HepG2 (cell line): ENCODE data around the gene MYO1C. TPM values are rescaled to one million over a fixed set of nuclear protein-coding genes. Genes with fewer than 3 reads are reported as not detected.

Source experiments
- ATAC-seq: fragments of 200-7000 bp; cut with Tn5 transposase; 3 replicates; pipeline ENCODE4 v1.9.1; 2020; ENCODE audit warnings: mild to moderate bottlenecking, moderate library complexity
- BruUV-seq: library from RNA; stranded (reverse); fragments of 400-500 nt; replicated peaks from 2 replicates; lab custom pipeline; 2021; lab: Mats Ljungman, UMichigan
- CTCF ChIA-PET: fragments of 300-600 bp; formaldehyde crosslinking; extraction: SDS; loops from one replicate; lab custom pipeline; 2021; ENCODE audit warnings: low total read pairs, inconsistent platforms, low intra/inter-chr PET ratio; lab: Yijun Ruan, JAX
- POLR2A ChIA-PET: fragments of 350-600 bp; sonication (Branson Sonifier 250); formaldehyde crosslinking; loops from one replicate; lab custom pipeline; 2020; ENCODE audit warnings: antibody characterized with exemption, inconsistent platforms; lab: Yijun Ruan, JAX
- DNase-seq: peaks from one replicate; pipeline ENCODE4 v3.0.0-alpha.2; 2015; ENCODE audit warnings: low spot score
- FAIRE-seq: peaks from 3 replicates; lab custom pipeline; 2011; peaks lifted over from hg19 to GRCh38; lab: Jason Lieb, UNC
- H2AFZ ChIP-seq: one replicate; pipeline ENCODE4 v1.6.1; 2011; ENCODE audit warnings: low read length, inconsistent platforms
- H3K27ac ChIP-seq: fragments of 300-600 bp; 3 replicates; pipeline ENCODE4 v1.8.0; 2011; ENCODE audit warnings: mixed run types, mild to moderate bottlenecking, mixed read lengths, low read length, inconsistent platforms; ENCODE audit not compliant: insufficient read depth; ENCODE audit errors: extremely low read length
- H3K27me3 ChIP-seq, 2 experiments: fragments of 200-600 bp in 1 of 2; 2 replicates in 1 of 2; 3 replicates in 1 of 2; pipeline versions ENCODE4 v1.6.0 to v1.8.0; 2011; ENCODE audit warnings: low read length in 2 of 2, mild to moderate bottlenecking in 2 of 2, moderate library complexity in 2 of 2, inconsistent platforms in 1 of 2; ENCODE audit not compliant: insufficient read depth in 2 of 2, control insufficient read depth in 1 of 2
- H3K36me3 ChIP-seq, 2 experiments: fragments of 200-600 bp in 1 of 2; replicated peaks in 1 of 2; 2 replicates in 1 of 2; 3 replicates in 1 of 2; pipeline versions ENCODE4 v1.5.1 to v1.8.0; 2011; ENCODE audit warnings: low read length in 2 of 2, inconsistent platforms in 1 of 2; ENCODE audit not compliant: insufficient read depth in 2 of 2, control insufficient read depth in 1 of 2
- H3K4me1 ChIP-seq: 2 replicates; pipeline ENCODE4 v1.5.1; 2012; ENCODE audit warnings: low read length, inconsistent platforms; ENCODE audit not compliant: insufficient read depth
- H3K4me2 ChIP-seq: 2 replicates; pipeline ENCODE4 v1.6.0; 2011; ENCODE audit warnings: low read depth, low read length, inconsistent platforms
- H3K4me3 ChIP-seq, 3 experiments: fragments of 200-600 bp in 1 of 3; sonication (generic), shearing (Covaris generic) in 1 of 3; replicated peaks in 1 of 3; 2 replicates each; pipeline ENCODE4 v1.5.1; 2011 to 2016; ENCODE audit warnings: low read length in 3 of 3, inconsistent platforms in 2 of 3, low read depth in 2 of 3, mild to moderate bottlenecking in 2 of 3, control low read depth in 1 of 3, mixed read lengths in 1 of 3; ENCODE audit not compliant: insufficient read depth in 1 of 3
- H3K79me2 ChIP-seq: one replicate; pipeline ENCODE4 v1.6.1; 2011; ENCODE audit warnings: low read length, inconsistent platforms; ENCODE audit not compliant: insufficient read depth
- H3K9ac ChIP-seq: 2 replicates; pipeline ENCODE4 v1.6.0; 2011; ENCODE audit warnings: mild to moderate bottlenecking, low read depth, low read length, inconsistent platforms; ENCODE audit not compliant: insufficient read depth
- H3K9me3 ChIP-seq: 2 replicates; pipeline ENCODE4 v1.5.1; 2012; ENCODE audit warnings: mild to moderate bottlenecking, low read length
- H4K20me1 ChIP-seq: 2 replicates; pipeline ENCODE4 v1.6.0; 2011; ENCODE audit warnings: inconsistent platforms, mild to moderate bottlenecking, low read length, moderate library complexity; ENCODE audit not compliant: insufficient read depth
- ATRX ChIP-seq: sonication (generic); formaldehyde crosslinking; IDR thresholded peaks from 2 replicates; pipeline ENCODE4 v1.4.0; 2020; ENCODE audit warnings: missing genetic modification reagents, borderline replicate concordance
- CAMTA2 ChIP-seq: sonication (generic); formaldehyde crosslinking; IDR thresholded peaks from 2 replicates; pipeline ENCODE4 v1.4.0; 2020; ENCODE audit warnings: mild to moderate bottlenecking, missing genetic modification reagents, borderline replicate concordance
- GRHL1 ChIP-seq: sonication (generic); formaldehyde crosslinking; conservative IDR thresholded peaks from 2 replicates; pipeline ENCODE4 v1.8.0; 2022; ENCODE audit warnings: missing genetic modification reagents
- HBP1 ChIP-seq: IDR thresholded peaks from 2 replicates; pipeline ENCODE4 v1.6.1; 2016; ENCODE audit warnings: low read depth, control low read depth
- HIVEP1 ChIP-seq: sonication (generic); formaldehyde crosslinking; IDR thresholded peaks from 2 replicates; pipeline ENCODE4 v1.4.0; 2020; ENCODE audit warnings: mild to moderate bottlenecking, missing genetic modification reagents
- HOXA3 ChIP-seq: sonication (generic); formaldehyde crosslinking; IDR thresholded peaks from 2 replicates; pipeline ENCODE4 v1.5.0; 2020; ENCODE audit warnings: missing genetic modification reagents
- KDM4B ChIP-seq: sonication (generic); formaldehyde crosslinking; IDR thresholded peaks from 2 replicates; pipeline ENCODE4 v1.4.0; 2020; ENCODE audit warnings: missing genetic modification reagents
- KLF16 ChIP-seq, 2 experiments: sonication (generic) in 1 of 2; formaldehyde crosslinking in 1 of 2; IDR thresholded peaks; 2 replicates each; pipeline versions ENCODE4 v1.6.1 to v1.8.0; 2016 to 2023; ENCODE audit warnings: missing genetic modification reagents in 2 of 2, missing compliant biosample characterization in 1 of 2
- PCBP1 ChIP-seq: fragments of 200-400 bp; formaldehyde crosslinking; IDR thresholded peaks from 2 replicates; pipeline ENCODE4 v1.6.1; 2017; ENCODE audit warnings: mild to moderate bottlenecking, low read depth, low read length, borderline replicate concordance
- SAFB2 ChIP-seq: sonication (generic); formaldehyde crosslinking; IDR thresholded peaks from 2 replicates; pipeline ENCODE4 v1.5.1; 2020; ENCODE audit warnings: missing genetic modification reagents, low read depth, mild to moderate bottlenecking, borderline replicate concordance
- SMARCE1 ChIP-seq: fragments of 450-650 bp; IDR thresholded peaks from 2 replicates; pipeline ENCODE4 v1.6.1; 2017; ENCODE audit warnings: borderline replicate concordance
- TEAD3 ChIP-seq: optimal IDR thresholded peaks from 2 replicates; pipeline ENCODE3; 2016; ENCODE audit warnings: borderline replicate concordance
- ZBTB38 ChIP-seq: sonication (generic); formaldehyde crosslinking; IDR thresholded peaks from 2 replicates; pipeline ENCODE4 v1.5.1; 2020; ENCODE audit warnings: mild to moderate bottlenecking, missing genetic modification reagents
- ZBTB7A ChIP-seq: sonication (generic); formaldehyde crosslinking; IDR thresholded peaks from 2 replicates; pipeline ENCODE4 v1.8.0; 2022; ENCODE audit warnings: mild to moderate bottlenecking, missing genetic modification reagents
- ZNF10 ChIP-seq: sonication (generic); formaldehyde crosslinking; IDR thresholded peaks from 2 replicates; pipeline ENCODE4 v1.4.0; 2020; ENCODE audit warnings: mild to moderate bottlenecking, low read depth, missing genetic modification reagents, borderline replicate concordance
- ZNF441 ChIP-seq: sonication (generic); formaldehyde crosslinking; IDR thresholded peaks from 2 replicates; pipeline ENCODE4 v1.7.0; 2021; ENCODE audit warnings: missing genetic modification reagents, borderline replicate concordance
- ZNF556 ChIP-seq: sonication (generic); formaldehyde crosslinking; IDR thresholded peaks from 2 replicates; pipeline ENCODE4 v1.4.0; 2020; ENCODE audit warnings: mild to moderate bottlenecking, missing genetic modification reagents, borderline replicate concordance
- ZNF558 ChIP-seq: sonication (generic); formaldehyde crosslinking; IDR thresholded peaks from 2 replicates; pipeline ENCODE4 v1.9.0; 2022; ENCODE audit warnings: mild to moderate bottlenecking, missing genetic modification reagents, borderline replicate concordance
- WGBS: methylation state at CpG from one replicate; pipeline ENCODE4 v1.1.6; 2017; ENCODE audit warnings: low lambda C conversion rate; 5-methylcytosine and 5-hydroxymethylcytosine counted together
- in situ Hi-C: cut with HindIII; loops from 2 replicates; pipeline ENCODE4 v1.10.0; 2017; ENCODE audit warnings: low pct_unique_long_range_greater_than_20kb; ENCODE audit not compliant: extremely low pct_ligation_motif_present
- intact Hi-C: fragments of 100-400 bp; cut with micrococcal nuclease; formaldehyde crosslinking; loops from one replicate; pipeline ENCODE4 v1.10.0; 2022; ENCODE audit not compliant: unreplicated experiment
- polyA plus RNA-seq, 8 experiments: library from polyadenylated mRNA; depleted of rRNA in 3 of 8; stranded (reverse) in 7 of 8; unstranded in 1 of 8; fragments of >200 nt; fragmentation: Illumina TruSeq in 4 of 8; extraction: Trizol in 4 of 8; gene quantifications; 2 replicates each; pipeline versions ENCODE4 v1.2.1 to v1.2.3, GENCODE V29; 2011 to 2016; ENCODE audit warnings: low read depth in 4 of 8, missing spikeins in 1 of 8, mixed read lengths in 1 of 8; ENCODE audit not compliant: insufficient read depth in 1 of 8
- total RNA-seq, 5 experiments: library from RNA; depleted of rRNA; stranded (reverse); fragments of >200 nt; fragmentation: Illumina TruSeq; extraction: Trizol; gene quantifications; 2 replicates each; pipeline ENCODE4 v1.2.3, GENCODE V29; 2016; ENCODE audit warnings: low read depth in 1 of 5

Gene MYO1C
- total and polyA plus RNA-seq, 2 of the 13 experiments (the other 11 are each of a cell fraction or from before 2014, with no cell fraction given) = 22.7 to 40.8 TPM

- Histone ChIP-seq H3K9ac (no peak overlapping the region), H3K4me1 (peaks cover 18% of the 10 kb centered on the region), H2AFZ (no peak overlapping the region), H3K27ac (no peak overlapping the region), H3K4me2 (no peak overlapping the region), H4K20me1 (peaks cover 23% of the 10 kb centered on the region; the same call in 1 of the 2 replicates), H3K9me3 (no peaks in the 10 kb centered on the region), H3K79me2 (peaks cover 79% of the 10 kb centered on the region), H3K36me3 (peaks cover 1 to 15% of the 10 kb centered on the region in 2 experiments; a peak in 3 of 5 replicates), H3K4me3 (no peak overlapping the region), H3K27me3 (no peaks in the 10 kb centered on the region)
- BruUV-seq = no TSS peak
- CTCF ChIA-PET = no interaction called here
- TF ChIP-seq CAMTA2 (CRISPR knock-in tag) (no peak), HBP1 (CRISPR knock-in tag) (no peak), GRHL1 (CRISPR knock-in tag) (no peak), ZNF558 (no peak), ZNF10 (no peak), ZNF441 (CRISPR knock-in tag) (no peak), HOXA3 (no peak), ZNF556 (CRISPR knock-in tag) (no peak), SMARCE1 (no peak), ZBTB38 (CRISPR knock-in tag) (no peak), ATRX (CRISPR knock-in tag) (no peak), KLF16 (CRISPR knock-in tag; IDR thresholded peaks at IDR 0.05) (no peak), KDM4B (no peak), TEAD3 (CRISPR knock-in tag) (no peak), HIVEP1 (no peak), PCBP1 (no peak), ZBTB7A (CRISPR knock-in tag) (no peak), SAFB2 (CRISPR knock-in tag) (no peak)
- DNase-seq = no peak
- intact Hi-C loops = no loop called here
- POLR2A ChIA-PET = no interaction called here
- no peak for ATAC-seq
- in situ Hi-C loops = no loop called here
- FAIRE-seq = no peak
- WGBS = 95% methylated on average over 7 of the region's 7 CpGs
These were observed 45.4 kb downstream of the MYO1C start for GRCh38 chr17:1447052-1447451.
